Calu3 (cell line): ENCODE results near the gene SMAGP. TPM values are rescaled to one million over a fixed set of nuclear protein-coding genes. Genes with fewer than 3 reads are reported as not detected.

Source experiments
- BruUV-seq: library from RNA; stranded (reverse); fragments of 400-500 nt; replicated peaks from 2 replicates; lab custom pipeline; 2021; lab: Mats Ljungman, UMichigan
- CTCF ChIA-PET: fragments of 300-600 bp; sonication (Branson Sonifier 250); formaldehyde crosslinking; loops from one replicate; lab custom pipeline; 2022; ENCODE audit warnings: antibody characterized with exemption; lab: Charles Lee
- DNase-seq: peaks from one replicate; pipeline ENCODE4 v3.0.0; 2022
- H3K27ac Mint-ChIP-seq: one replicate; pipeline ENCODE4 v1.8.0; 2022; ENCODE audit warnings: mixed read lengths; ENCODE audit not compliant: unreplicated experiment
- H3K27me3 Mint-ChIP-seq: one replicate; pipeline ENCODE4 v1.8.0; 2022; ENCODE audit warnings: mixed read lengths; ENCODE audit not compliant: unreplicated experiment
- H3K36me3 Mint-ChIP-seq: one replicate; pipeline ENCODE4 v1.8.0; 2022; ENCODE audit warnings: mild to moderate bottlenecking, moderate library complexity, mixed read lengths; ENCODE audit not compliant: insufficient read depth, unreplicated experiment
- H3K4me1 Mint-ChIP-seq: one replicate; pipeline ENCODE4 v1.8.0; 2022; ENCODE audit warnings: mild to moderate bottlenecking, low read depth, mixed read lengths; ENCODE audit not compliant: unreplicated experiment
- H3K4me3 Mint-ChIP-seq: one replicate; pipeline ENCODE4 v1.8.0; 2022; ENCODE audit warnings: mild to moderate bottlenecking, low read depth, moderate library complexity, mixed read lengths; ENCODE audit not compliant: unreplicated experiment
- H3K9me3 Mint-ChIP-seq: one replicate; pipeline ENCODE4 v1.8.0; 2022; ENCODE audit warnings: low read depth, mixed read lengths; ENCODE audit not compliant: unreplicated experiment
- intact Hi-C: fragments of 100-400 bp; cut with micrococcal nuclease; formaldehyde crosslinking; loops from one replicate; pipeline ENCODE4 v1.10.0; 2022; ENCODE audit not compliant: unreplicated experiment
- total RNA-seq: library from RNA; stranded (reverse); gene quantifications from 2 replicates; pipeline ENCODE4 v1.2.3, GENCODE V29; 2022
- TF ChIP-seq, protein P1 (sequence below): fragments of 200-600 bp; IDR thresholded peaks from one replicate; pipeline ENCODE4 v1.8.0; 2022; ENCODE audit warnings: antibody characterized with exemption; ENCODE audit not compliant: unreplicated experiment

Gene SMAGP
- total RNA-seq, 1 experiment from 2014 or later: 60.9 TPM

GRCh38 chr12:51218607-51219161, 51.5 kb downstream of the SMAGP start:
- Mint-ChIP-seq H3K27ac (peak overlapping the region; percentile 80), H3K4me1 (peaks cover 16% of the 10 kb centered on the region), H3K27me3 (no peaks in the 10 kb centered on the region), H3K9me3 (no peaks in the 10 kb centered on the region), H3K36me3 (peaks cover 11% of the 10 kb centered on the region), H3K4me3 (peak overlapping the region; percentile 69)
- CTCF ChIA-PET: interaction anchor here (0.9 to 1.4 kb wide), 5 partner anchors 20 to 656 kb away, joined by 3 to 7 read pairs (median 5); partner anchors contain the start of gene DAZAP2
- BruUV-seq: no TSS peak
- DNase-seq: peak; percentile 19
- intact Hi-C loops: no loop called here
- TF ChIP-seq, protein P1, sequence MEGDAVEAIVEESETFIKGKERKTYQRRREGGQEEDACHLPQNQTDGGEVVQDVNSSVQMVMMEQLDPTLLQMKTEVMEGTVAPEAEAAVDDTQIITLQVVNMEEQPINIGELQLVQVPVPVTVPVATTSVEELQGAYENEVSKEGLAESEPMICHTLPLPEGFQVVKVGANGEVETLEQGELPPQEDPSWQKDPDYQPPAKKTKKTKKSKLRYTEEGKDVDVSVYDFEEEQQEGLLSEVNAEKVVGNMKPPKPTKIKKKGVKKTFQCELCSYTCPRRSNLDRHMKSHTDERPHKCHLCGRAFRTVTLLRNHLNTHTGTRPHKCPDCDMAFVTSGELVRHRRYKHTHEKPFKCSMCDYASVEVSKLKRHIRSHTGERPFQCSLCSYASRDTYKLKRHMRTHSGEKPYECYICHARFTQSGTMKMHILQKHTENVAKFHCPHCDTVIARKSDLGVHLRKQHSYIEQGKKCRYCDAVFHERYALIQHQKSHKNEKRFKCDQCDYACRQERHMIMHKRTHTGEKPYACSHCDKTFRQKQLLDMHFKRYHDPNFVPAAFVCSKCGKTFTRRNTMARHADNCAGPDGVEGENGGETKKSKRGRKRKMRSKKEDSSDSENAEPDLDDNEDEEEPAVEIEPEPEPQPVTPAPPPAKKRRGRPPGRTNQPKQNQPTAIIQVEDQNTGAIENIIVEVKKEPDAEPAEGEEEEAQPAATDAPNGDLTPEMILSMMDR: no peak

GRCh38 chr12:51217968-51218606, 52.1 kb downstream of the SMAGP start, which contains the start of gene POU6F1:
Gene POU6F1, minus strand, starts transcription at chr12:51218062. Its CDS starts 11,226 bp downstream, at chr12:51206836.
- intact Hi-C loops: no loop called here
- TF ChIP-seq, protein P1: peak; percentile 24
- no TSS peak for BruUV-seq
- peaks cover 11% of the 10 kb centered on the region for H3K36me3 Mint-ChIP-seq
- no peaks in the 10 kb centered on the region for H3K9me3 Mint-ChIP-seq
- peaks cover 16% of the 10 kb centered on the region for H3K4me1 Mint-ChIP-seq
- CTCF ChIA-PET: interaction anchor here (0.6 to 1.4 kb wide), 8 partner anchors 20 to 657 kb away, joined by 3 to 7 read pairs (median 4); partner anchors contain the start of gene DAZAP2
- peak within 1 kb of the TSS; percentile 80 for H3K27ac Mint-ChIP-seq
- H3K4me3 Mint-ChIP-seq: peak within 1 kb of the TSS; percentile 69
- no peaks in the 10 kb centered on the region for H3K27me3 Mint-ChIP-seq
- DNase-seq: peak; percentile 65

DNA sequence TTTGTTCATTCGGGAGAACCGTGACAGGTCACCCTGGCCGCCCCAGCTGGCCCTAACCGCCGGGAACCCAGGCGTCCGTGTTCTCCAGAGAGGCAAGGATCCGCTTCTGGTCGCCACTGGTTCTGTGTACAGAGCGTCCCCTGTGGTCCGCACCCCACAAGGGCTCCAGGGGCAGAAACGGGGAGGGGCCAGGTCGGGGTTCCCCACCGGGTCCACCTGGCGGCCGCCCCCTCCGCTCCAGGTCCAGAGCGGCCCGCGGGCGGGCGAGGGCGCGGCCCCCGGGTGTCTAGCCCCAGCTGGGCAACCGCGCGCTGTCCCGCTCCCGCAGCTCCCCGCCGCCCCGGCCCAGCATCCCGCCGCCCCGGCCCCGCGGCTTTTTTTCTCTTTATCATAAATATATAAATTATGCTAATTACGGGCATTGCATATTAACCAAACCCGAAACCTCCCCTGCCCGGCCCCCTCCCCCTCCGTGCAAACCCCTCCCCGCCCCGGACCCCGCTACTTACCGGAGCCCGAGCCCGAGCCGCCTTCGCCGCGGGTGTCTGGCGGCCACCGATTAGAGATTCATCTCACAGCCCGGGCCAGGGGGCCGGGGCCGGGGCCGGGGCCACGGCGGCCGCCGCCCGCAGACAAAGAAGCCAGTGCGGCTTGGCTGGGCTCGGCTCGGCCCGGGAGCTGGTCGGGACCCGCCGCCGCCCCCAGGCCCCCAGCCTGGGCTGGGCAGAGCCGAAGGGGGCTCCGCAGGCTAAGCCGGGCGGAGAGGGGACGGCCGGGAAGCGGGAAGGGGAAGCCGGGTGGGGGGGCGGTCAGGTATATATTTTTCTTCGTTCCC, 52.9 kb downstream of the SMAGP start:
- Mint-ChIP-seq H3K4me1 (peaks cover 16% of the 10 kb centered on the region), H3K27ac (peak overlapping the region; percentile 80), H3K36me3 (peaks cover 11% of the 10 kb centered on the region), H3K27me3 (no peaks in the 10 kb centered on the region), H3K4me3 (peak overlapping the region; percentile 69), H3K9me3 (no peaks in the 10 kb centered on the region)
- CTCF ChIA-PET: interaction anchor here (0.6 to 1.4 kb wide), 8 partner anchors 21 to 658 kb away, joined by 3 to 7 read pairs (median 4); partner anchors contain the start of gene DAZAP2
- no TSS peak for BruUV-seq
- intact Hi-C loops: no loop called here
- DNase-seq: peak; percentile 49
- TF ChIP-seq, protein P1: no peak

DNA sequence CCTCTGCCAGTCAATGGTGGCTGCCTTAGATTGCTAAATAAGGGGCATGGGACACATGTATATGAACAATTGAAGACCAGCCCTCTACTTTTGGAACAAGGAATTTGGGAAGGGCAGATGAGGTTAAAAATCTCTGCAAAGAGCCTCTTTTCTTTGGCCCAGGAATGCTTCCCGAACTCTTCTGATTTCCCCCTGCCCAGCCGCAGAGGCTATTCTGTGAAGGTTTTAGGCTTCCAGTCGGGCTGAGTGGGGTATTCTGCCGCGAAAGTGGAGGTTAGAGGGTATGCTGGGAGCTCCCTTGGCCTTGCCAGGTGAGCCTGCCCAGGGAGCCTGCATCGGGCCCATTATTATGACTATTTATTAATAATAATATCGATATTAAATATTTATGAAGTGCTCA, 53.6 kb downstream of the SMAGP start:
- Mint-ChIP-seq H3K4me3 (no peak overlapping the region), H3K4me1 (peaks cover 16% of the 10 kb centered on the region), H3K27me3 (no peaks in the 10 kb centered on the region), H3K27ac (no peak overlapping the region), H3K9me3 (no peaks in the 10 kb centered on the region), H3K36me3 (peaks cover 11% of the 10 kb centered on the region)
- no peak for DNase-seq
- intact Hi-C loops: no loop called here
- TF ChIP-seq, protein P1: no peak
- CTCF ChIA-PET: interaction anchor here (0.6 kb wide), 1 partner anchor 158 kb away, joined by 3 read pairs; no protein-coding TSS in a partner anchor
- BruUV-seq: no TSS peak
